Skeletal muscle tissue (tissue), 4 donors: ENCODE measurements around the gene ERICH4. TPM values are rescaled to one million over a fixed set of nuclear protein-coding genes. Genes with fewer than 3 reads are reported as not detected.
"Not testable (repeated sequence)": the region's sequence is repeated elsewhere in the genome, so short reads cannot be mapped to it uniquely, and the experiment has no call there.

Experiments used
- H3K27ac ChIP-seq: one replicate; pipeline ENCODE4 v1.7.0; 2013; ENCODE audit warnings: mild to moderate bottlenecking, low read depth, low read length, inconsistent platforms
- H3K27me3 ChIP-seq, 3 donors: one replicate each; pipeline ENCODE4 v1.7.0; 2013; ENCODE audit warnings: low read length in 3 of 3; ENCODE audit not compliant: control insufficient read depth in 3 of 3, insufficient read depth in 3 of 3
- H3K36me3 ChIP-seq, 3 donors: one replicate each; pipeline ENCODE4 v1.7.0; 2013; ENCODE audit warnings: low read length in 3 of 3; ENCODE audit not compliant: control insufficient read depth in 3 of 3, insufficient read depth in 3 of 3
- H3K4me1 ChIP-seq, 3 donors: one replicate each; pipeline ENCODE4 v1.7.0; 2013; ENCODE audit warnings: low read length in 3 of 3, mild to moderate bottlenecking in 3 of 3; ENCODE audit not compliant: control insufficient read depth in 3 of 3, insufficient read depth in 3 of 3
- H3K4me3 ChIP-seq, 3 donors: one replicate each; pipeline ENCODE4 v1.7.0; 2013; ENCODE audit warnings: low read length in 3 of 3
- H3K9ac ChIP-seq, 3 donors: one replicate each; pipeline ENCODE4 v1.7.0; 2013; ENCODE audit warnings: low read length in 3 of 3, mild to moderate bottlenecking in 3 of 3, moderate library complexity in 2 of 3, low read depth in 1 of 3
- H3K9me3 ChIP-seq, 3 donors: one replicate each; pipeline ENCODE4 v1.7.0; 2013; ENCODE audit warnings: low read length in 3 of 3; ENCODE audit not compliant: control insufficient read depth in 3 of 3
- total RNA-seq: library from RNA; depleted of rRNA; stranded (reverse); fragments of >200 nt; gene quantifications from one replicate; pipeline ENCODE4 v1.2.3, GENCODE V29; 2014
- donor health status: Osteomylitis.

Gene ERICH4
- total RNA-seq, 1 donor from 2014 or later = not detected

DNA sequence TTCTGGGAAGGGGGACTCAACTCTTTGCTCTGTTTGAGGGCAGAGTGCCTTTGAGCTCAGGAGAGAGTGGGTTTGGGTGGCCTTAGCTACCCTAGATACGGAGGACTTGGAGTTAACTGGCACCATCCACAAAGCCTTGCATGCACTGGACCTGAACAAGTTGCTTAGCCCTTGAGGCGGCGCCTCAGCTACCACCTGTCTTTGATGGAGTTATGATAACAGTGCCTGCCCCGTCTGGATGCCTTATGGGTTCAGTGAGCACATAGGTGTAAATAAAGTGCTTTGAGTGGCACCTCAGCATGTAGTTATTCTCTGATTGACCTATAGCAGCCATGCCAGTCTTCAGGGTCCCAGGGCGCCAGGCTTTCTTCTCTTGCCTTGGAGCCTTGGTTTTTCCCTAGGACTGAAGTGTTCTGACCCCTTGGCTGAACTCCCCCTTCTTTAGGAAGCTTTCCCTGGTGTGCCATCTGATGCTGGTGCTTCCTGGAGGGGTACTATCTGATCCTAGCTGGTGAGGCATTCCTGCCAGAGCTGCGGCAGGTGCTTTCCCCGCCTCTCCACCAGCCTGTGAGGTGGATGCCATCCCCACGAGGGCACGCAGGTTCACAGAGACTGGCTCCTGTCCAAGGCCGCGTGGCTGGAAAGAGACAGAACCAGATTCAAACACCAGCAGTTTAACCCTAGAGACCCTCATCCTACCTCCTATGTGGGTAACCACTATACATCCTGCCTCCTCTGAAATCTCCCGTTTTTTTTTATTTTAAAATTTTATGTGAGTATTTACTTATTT is 39.6 kb upstream of the ERICH4 start:
- H3K27ac ChIP-seq = no peak overlapping the region
- peaks cover 0 to 11% (median 5%) of the 10 kb centered on the region in 3 donors for H3K36me3 ChIP-seq
- H3K4me1 ChIP-seq = peaks cover 29% of the 10 kb centered on the region in 3 donors
- no peaks in the 10 kb centered on the region for H3K9me3 ChIP-seq
- H3K9ac ChIP-seq = peak overlapping the region in 1 of 3 donors; percentile 19
- no peaks in the 10 kb centered on the region for H3K27me3 ChIP-seq
- no peak overlapping the region for H3K4me3 ChIP-seq

- H3K9ac ChIP-seq = no peak overlapping the region
- no peaks in the 10 kb centered on the region for H3K27me3 ChIP-seq
- no peaks in the 10 kb centered on the region for H3K9me3 ChIP-seq
- H3K4me3 ChIP-seq = no peak overlapping the region
- no peak overlapping the region for H3K27ac ChIP-seq
- H3K4me1 ChIP-seq = peaks cover 30 to 46% (median 42%) of the 10 kb centered on the region in 3 donors
- H3K36me3 ChIP-seq = peaks cover 0 to 12% (median 5%) of the 10 kb centered on the region in 3 donors
These were observed 37.2 kb upstream of the ERICH4 start for GRCh38 chr19:41405776-41406175.

- Histone ChIP-seq H3K4me3 (no peak overlapping the region), H3K27ac (no peak overlapping the region), H3K27me3 (no peaks in the 10 kb centered on the region), H3K4me1 (peaks cover 44 to 55% (median 54%) of the 10 kb centered on the region in 3 donors), H3K9ac (no peak overlapping the region), H3K36me3 (peaks cover 0 to 17% (median 0%) of the 10 kb centered on the region in 3 donors), H3K9me3 (no peaks in the 10 kb centered on the region)
These were observed 35.7 kb upstream of the ERICH4 start for GRCh38 chr19:41407271-41407670.

DNA sequence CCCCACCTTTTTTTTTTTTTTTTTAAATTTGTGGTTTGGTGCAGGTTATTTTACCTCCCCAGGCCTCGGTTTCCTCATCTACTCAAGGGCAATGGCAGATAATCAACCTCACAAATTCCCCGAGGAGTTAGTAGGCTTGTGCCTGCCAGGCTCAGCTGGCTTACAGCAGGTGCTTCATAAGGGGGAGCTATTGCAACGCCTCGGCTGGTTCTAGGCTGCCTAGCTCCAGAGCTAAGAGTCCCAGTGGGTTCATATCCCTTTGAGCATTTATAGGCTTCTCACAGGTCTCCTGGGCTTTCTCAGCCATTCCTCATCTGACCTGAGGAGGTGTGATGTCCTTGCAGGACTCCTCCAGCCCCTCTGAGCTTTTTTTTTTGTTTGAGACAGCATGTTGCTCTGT is 34.7 kb upstream of the ERICH4 start:
- Histone ChIP-seq H3K36me3 (peaks cover under 1 to 16% (median 6%) of the 10 kb centered on the region in 3 donors), H3K9me3 (no peaks in the 10 kb centered on the region), H3K4me1 (peaks cover 47 to 55% (median 55%) of the 10 kb centered on the region in 3 donors), H3K27ac (no peak overlapping the region), H3K9ac (peak overlapping the region in 1 of 3 donors; percentile 45), H3K4me3 (no peak overlapping the region), H3K27me3 (no peaks in the 10 kb centered on the region)

GRCh38 chr19:41408846-41409245 is 34.1 kb upstream of the ERICH4 start:
- not testable (repeated sequence) for H3K9me3 ChIP-seq, H3K27me3 ChIP-seq
- peaks cover 51 to 57% (median 56%) of the 10 kb centered on the region in 3 donors for H3K4me1 ChIP-seq
- peak overlapping the region in 1 of 3 donors; percentile 71 for H3K9ac ChIP-seq
- peak overlapping the region; percentile 42 for H3K27ac ChIP-seq
- H3K4me3 ChIP-seq = peak overlapping the region in 1 of 3 donors; percentile 52
- H3K36me3 ChIP-seq = peaks cover 3 to 17% (median 10%) of the 10 kb centered on the region in 3 donors

- Histone ChIP-seq H3K4me3 (peak overlapping the region in 1 of 3 donors; percentile 52), H3K36me3 (peaks cover 7 to 22% (median 12%) of the 10 kb centered on the region in 3 donors), H3K27ac (peak overlapping the region; percentile 42), H3K9ac (peak overlapping the region in 1 of 3 donors; percentile 71), H3K9me3 (no peaks in the 10 kb centered on the region), H3K27me3 (no peaks in the 10 kb centered on the region), H3K4me1 (peaks cover 56 to 62% (median 61%) of the 10 kb centered on the region in 3 donors)
These were observed 33.7 kb upstream of the ERICH4 start for GRCh38 chr19:41409288-41409687.

DNA sequence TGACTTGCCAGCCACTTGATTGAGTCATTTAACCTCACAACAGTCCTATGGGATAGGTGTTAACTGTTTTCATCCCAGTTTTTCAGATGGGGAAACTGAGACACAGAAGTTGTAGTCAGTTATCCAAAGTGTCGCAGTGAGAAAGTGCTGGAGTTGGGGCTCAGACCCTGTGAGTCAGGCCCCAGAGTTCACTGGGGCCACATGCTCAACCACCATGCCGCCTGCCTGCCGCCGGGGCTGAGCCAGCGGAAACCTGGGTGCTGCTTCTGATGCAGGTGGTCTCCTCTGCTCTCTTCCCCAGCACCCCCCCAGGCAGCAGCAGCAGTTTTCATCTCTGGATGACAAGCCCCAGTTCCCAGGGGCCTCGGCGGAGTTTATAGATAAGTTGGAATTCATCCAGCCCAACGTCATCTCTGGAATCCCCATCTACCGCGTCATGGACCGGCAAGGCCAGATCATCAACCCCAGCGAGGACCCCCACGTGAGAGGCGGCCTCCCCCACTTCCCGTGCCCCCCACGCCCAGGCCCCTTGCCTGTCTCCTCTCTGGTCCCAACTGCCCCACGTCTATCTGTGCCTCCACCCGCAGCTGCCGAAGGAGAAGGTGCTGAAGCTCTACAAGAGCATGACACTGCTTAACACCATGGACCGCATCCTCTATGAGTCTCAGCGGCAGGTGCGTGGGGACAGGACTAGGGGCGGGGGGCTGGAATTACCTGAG is 32.5 kb upstream of the ERICH4 start:
- H3K27ac ChIP-seq = peak overlapping the region; percentile 59

DNA sequence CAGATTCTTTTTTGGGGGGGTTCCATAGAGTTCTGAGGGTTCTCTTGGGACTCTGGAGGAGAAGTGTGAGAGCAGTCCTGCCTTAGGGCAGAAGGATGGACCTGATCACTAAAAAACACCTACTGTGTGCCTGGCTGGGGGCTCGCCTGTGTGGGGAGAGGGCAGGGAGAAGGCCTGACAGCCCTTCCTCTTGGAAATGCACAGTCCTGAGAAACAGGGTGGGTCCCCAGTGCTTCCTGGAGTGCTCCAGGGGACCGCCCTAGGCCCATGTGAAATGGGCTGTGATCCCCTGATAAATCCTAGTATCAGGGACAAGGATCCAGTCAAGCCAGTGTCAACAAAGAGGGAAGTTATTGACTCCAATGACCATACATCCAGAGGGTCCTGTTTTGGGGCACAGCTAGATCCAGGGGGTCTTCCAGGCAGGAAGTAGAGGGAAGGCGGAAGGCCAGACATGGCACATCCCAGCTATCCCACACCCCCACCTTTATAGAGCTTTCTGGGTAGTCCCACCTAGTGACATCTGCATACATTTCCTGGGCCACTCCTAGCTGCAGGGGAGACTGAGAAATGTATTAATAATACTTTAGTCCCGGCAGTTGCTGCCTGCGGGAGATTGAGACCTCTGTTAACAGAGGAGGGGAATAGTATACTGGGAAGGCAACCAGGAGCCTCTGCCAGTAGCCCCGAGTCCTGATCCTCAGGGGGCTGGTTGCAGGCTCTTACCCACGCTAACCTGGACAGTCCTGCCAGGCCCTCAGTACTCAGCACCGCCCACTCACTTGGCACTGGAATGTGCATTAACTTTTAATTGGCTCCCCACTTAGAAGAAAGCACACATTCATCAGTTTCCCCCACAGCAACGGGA is 31.6 kb upstream of the ERICH4 start:
- H3K4me1 ChIP-seq = peaks cover 57 to 72% (median 71%) of the 10 kb centered on the region in 3 donors
- no peaks in the 10 kb centered on the region for H3K27me3 ChIP-seq
- H3K9ac ChIP-seq = peak overlapping the region in 1 of 3 donors; percentile 72
- peak overlapping the region in 1 of 3 donors; percentile 49 for H3K4me3 ChIP-seq
- H3K27ac ChIP-seq = peak overlapping the region; percentile 59
- peaks cover 19 to 30% (median 26%) of the 10 kb centered on the region in 3 donors for H3K36me3 ChIP-seq
- no peaks in the 10 kb centered on the region for H3K9me3 ChIP-seq

More for the DNA sequence above, 32.5 kb upstream of the ERICH4 start:
- Histone ChIP-seq H3K4me1 (peaks cover 65 to 73% (median 73%) of the 10 kb centered on the region in 3 donors), H3K4me3 (no peak overlapping the region), H3K9me3 (no peaks in the 10 kb centered on the region), H3K27me3 (no peaks in the 10 kb centered on the region), H3K36me3 (peaks cover 17 to 31% (median 21%) of the 10 kb centered on the region in 3 donors), H3K9ac (peak overlapping the region in 1 of 3 donors; percentile 72)

DNA sequence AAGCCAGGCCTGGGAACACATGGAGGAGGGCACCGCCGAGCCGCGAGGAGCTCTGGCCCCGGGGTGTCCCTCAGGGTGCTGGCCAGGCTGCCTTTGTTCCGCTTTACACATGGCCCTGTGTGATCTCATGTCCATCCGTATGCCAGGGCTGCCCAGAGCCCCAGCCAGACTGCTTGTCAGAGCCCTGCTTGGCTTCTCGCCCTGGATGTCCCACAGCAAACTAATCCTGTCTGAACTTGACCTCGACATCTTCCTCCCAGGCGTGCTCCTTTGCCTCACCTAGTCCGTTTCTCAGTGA is 31.0 kb upstream of the ERICH4 start:
- H3K36me3 ChIP-seq = peaks cover 23 to 32% (median 31%) of the 10 kb centered on the region in 3 donors
- peak overlapping the region in 1 of 3 donors; percentile 72 for H3K9ac ChIP-seq
- peaks cover 54 to 73% (median 72%) of the 10 kb centered on the region in 3 donors for H3K4me1 ChIP-seq
- peak overlapping the region in 1 of 3 donors; percentile 49 for H3K4me3 ChIP-seq
- peak overlapping the region; percentile 59 for H3K27ac ChIP-seq
- H3K27me3 ChIP-seq = no peaks in the 10 kb centered on the region
- no peaks in the 10 kb centered on the region for H3K9me3 ChIP-seq
